CD4-positive, alpha-beta T cell treated with Interleukin-12 subunit alpha and Interleukin-12 subunit beta, for 1 hour (primary cell): Measurements from ENCODE around the gene STAMBP.
"Not testable (repeated sequence)": the region's sequence is repeated elsewhere in the genome, so short reads cannot be mapped to it uniquely, and the experiment has no call there.

ENCODE experiments used
- DNase-seq: peaks from one replicate; pipeline ENCODE4 v3.0.0-alpha.2; 2020

Gene STAMBP

GRCh38 chr2:73837847-73838585, 9.3 kb downstream of the STAMBP start:
- DNase-seq = no peak

- DNase-seq = no peak
These were observed 10.3 kb downstream of the STAMBP start for GRCh38 chr2:73838889-73839534.

- DNase-seq = no peak
These were observed 11.1 kb downstream of the STAMBP start for GRCh38 chr2:73839653-73840411.

GRCh38 chr2:73841912-73842738, 13.4 kb downstream of the STAMBP start:
- no peak for DNase-seq

- no peak for DNase-seq
These were observed 13.9 kb downstream of the STAMBP start for GRCh38 chr2:73842739-73843019.

- no peak for DNase-seq
These were observed 15.3 kb downstream of the STAMBP start for GRCh38 chr2:73844087-73844486.

GRCh38 chr2:73850009-73850408, 21.2 kb downstream of the STAMBP start:
- DNase-seq = no peak

- DNase-seq = no peak
These were observed 22.5 kb downstream of the STAMBP start for GRCh38 chr2:73851274-73851673.

GRCh38 chr2:73852020-73852419, 23.3 kb downstream of the STAMBP start:
- DNase-seq = no peak

GRCh38 chr2:73855526-73855925, 26.8 kb downstream of the STAMBP start:
- DNase-seq = no peak

GRCh38 chr2:73856214-73856613, 27.5 kb downstream of the STAMBP start:
- DNase-seq = no peak

- no peak for DNase-seq
These were observed 31.2 kb downstream of the STAMBP start for GRCh38 chr2:73859721-73860586.

GRCh38 chr2:73862987-73863386, 34.2 kb downstream of the STAMBP start:
- no peak for DNase-seq

GRCh38 chr2:73868204-73868978, 39.6 kb downstream of the STAMBP start:
- DNase-seq = no peak

GRCh38 chr2:73870084-73870483, 41.3 kb downstream of the STAMBP start:
- DNase-seq = no peak

GRCh38 chr2:73877071-73877802, 48.5 kb downstream of the STAMBP start:
- no peak for DNase-seq

GRCh38 chr2:73877984-73878383, 49.2 kb downstream of the STAMBP start:
- DNase-seq = not testable (repeated sequence)

GRCh38 chr2:73885406-73885805, 56.6 kb downstream of the STAMBP start:
- no peak for DNase-seq

GRCh38 chr2:73886357-73886756, 57.6 kb downstream of the STAMBP start:
- no peak for DNase-seq

GRCh38 chr2:73887596-73888353, 59.0 kb downstream of the STAMBP start:
- not testable (repeated sequence) for DNase-seq
